Measurements from ENCODE around the gene CFAP69. TPM values are rescaled to one million over a fixed set of nuclear protein-coding genes. Genes with fewer than 3 reads are reported as not detected.

CFAP69 gene
- total and polyA plus RNA-seq, 2 experiments from 2014 or later = 4.9 to 7.9 TPM

DNA sequence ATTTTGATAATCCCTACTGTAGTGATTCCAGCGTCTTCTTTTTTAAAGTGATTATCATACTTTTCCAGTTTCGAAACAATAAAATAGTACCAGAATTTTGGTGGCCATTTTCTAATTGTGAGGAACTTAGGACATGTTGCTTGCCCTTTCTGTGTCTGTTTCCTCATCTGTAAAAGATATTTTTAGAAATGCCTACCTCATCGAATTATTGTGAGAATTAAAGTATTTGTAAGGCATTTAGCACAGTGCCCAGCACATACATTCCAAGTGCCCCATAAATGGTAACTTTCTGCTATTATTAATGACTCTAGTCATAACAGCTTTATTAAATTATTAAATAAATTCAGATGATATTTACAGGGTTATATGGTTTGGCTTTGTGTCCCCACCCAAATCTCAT is 3.7 kb downstream of the CFAP69 start:
- no peak overlapping the region for H3K27ac Mint-ChIP-seq

More for the DNA sequence above, 3.7 kb downstream of the CFAP69 start:
- H3K27me3 Mint-ChIP-seq (ENCODE audit: insufficient read depth, low read depth, poor library complexity) = peaks cover 6% of the 10 kb centered on the region
- no peaks in the 10 kb centered on the region; the same call in 1 of the 2 replicates for H4K20me1 ChIP-seq (replicated peaks; ENCODE audit: insufficient read depth)
- no peak overlapping the region for H3K4me3 Mint-ChIP-seq
- H3K4me3 ChIP-seq = no peak overlapping the region
- peaks cover 31% of the 10 kb centered on the region for H3K4me1 Mint-ChIP-seq
- 0 out of 2 replicates have a peak, but pooled peaks cover 4% of the 10 kb centered on the region for H3K79me2 ChIP-seq (replicated peaks; ENCODE audit: insufficient read depth)
- H3K4me2 ChIP-seq = no peak overlapping the region
- no peaks in the 10 kb centered on the region for H3F3A ChIP-seq (replicated peaks; ENCODE audit: low read depth)
- H3K27ac ChIP-seq (ENCODE audit: low read depth) = no peak overlapping the region
- no peaks in the 10 kb centered on the region for H3K9me2 ChIP-seq (ENCODE audit: insufficient read depth)
- no peak overlapping the region for H2AFZ ChIP-seq
- no peaks in the 10 kb centered on the region for H3K36me3 Mint-ChIP-seq (ENCODE audit: low read depth)
- TF ChIP-seq EZH2phosphoT487 (IDR thresholded peaks at IDR 0.05; ENCODE audit: unreplicated experiment) = no peak
- TF ChIP-seq, protein P1, sequence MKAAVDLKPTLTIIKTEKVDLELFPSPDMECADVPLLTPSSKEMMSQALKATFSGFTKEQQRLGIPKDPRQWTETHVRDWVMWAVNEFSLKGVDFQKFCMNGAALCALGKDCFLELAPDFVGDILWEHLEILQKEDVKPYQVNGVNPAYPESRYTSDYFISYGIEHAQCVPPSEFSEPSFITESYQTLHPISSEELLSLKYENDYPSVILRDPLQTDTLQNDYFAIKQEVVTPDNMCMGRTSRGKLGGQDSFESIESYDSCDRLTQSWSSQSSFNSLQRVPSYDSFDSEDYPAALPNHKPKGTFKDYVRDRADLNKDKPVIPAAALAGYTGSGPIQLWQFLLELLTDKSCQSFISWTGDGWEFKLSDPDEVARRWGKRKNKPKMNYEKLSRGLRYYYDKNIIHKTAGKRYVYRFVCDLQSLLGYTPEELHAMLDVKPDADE (IDR thresholded peaks at IDR 0.05) = no peak
- TF ChIP-seq CREB1 (CRISPR knock-in tag; IDR thresholded peaks at IDR 0.05; ENCODE audit: low read depth) = no peak
- TF ChIP-seq ZNF114 (CRISPR knock-in tag; IDR thresholded peaks at IDR 0.05) = no peak
- TF ChIP-seq, protein P2, sequence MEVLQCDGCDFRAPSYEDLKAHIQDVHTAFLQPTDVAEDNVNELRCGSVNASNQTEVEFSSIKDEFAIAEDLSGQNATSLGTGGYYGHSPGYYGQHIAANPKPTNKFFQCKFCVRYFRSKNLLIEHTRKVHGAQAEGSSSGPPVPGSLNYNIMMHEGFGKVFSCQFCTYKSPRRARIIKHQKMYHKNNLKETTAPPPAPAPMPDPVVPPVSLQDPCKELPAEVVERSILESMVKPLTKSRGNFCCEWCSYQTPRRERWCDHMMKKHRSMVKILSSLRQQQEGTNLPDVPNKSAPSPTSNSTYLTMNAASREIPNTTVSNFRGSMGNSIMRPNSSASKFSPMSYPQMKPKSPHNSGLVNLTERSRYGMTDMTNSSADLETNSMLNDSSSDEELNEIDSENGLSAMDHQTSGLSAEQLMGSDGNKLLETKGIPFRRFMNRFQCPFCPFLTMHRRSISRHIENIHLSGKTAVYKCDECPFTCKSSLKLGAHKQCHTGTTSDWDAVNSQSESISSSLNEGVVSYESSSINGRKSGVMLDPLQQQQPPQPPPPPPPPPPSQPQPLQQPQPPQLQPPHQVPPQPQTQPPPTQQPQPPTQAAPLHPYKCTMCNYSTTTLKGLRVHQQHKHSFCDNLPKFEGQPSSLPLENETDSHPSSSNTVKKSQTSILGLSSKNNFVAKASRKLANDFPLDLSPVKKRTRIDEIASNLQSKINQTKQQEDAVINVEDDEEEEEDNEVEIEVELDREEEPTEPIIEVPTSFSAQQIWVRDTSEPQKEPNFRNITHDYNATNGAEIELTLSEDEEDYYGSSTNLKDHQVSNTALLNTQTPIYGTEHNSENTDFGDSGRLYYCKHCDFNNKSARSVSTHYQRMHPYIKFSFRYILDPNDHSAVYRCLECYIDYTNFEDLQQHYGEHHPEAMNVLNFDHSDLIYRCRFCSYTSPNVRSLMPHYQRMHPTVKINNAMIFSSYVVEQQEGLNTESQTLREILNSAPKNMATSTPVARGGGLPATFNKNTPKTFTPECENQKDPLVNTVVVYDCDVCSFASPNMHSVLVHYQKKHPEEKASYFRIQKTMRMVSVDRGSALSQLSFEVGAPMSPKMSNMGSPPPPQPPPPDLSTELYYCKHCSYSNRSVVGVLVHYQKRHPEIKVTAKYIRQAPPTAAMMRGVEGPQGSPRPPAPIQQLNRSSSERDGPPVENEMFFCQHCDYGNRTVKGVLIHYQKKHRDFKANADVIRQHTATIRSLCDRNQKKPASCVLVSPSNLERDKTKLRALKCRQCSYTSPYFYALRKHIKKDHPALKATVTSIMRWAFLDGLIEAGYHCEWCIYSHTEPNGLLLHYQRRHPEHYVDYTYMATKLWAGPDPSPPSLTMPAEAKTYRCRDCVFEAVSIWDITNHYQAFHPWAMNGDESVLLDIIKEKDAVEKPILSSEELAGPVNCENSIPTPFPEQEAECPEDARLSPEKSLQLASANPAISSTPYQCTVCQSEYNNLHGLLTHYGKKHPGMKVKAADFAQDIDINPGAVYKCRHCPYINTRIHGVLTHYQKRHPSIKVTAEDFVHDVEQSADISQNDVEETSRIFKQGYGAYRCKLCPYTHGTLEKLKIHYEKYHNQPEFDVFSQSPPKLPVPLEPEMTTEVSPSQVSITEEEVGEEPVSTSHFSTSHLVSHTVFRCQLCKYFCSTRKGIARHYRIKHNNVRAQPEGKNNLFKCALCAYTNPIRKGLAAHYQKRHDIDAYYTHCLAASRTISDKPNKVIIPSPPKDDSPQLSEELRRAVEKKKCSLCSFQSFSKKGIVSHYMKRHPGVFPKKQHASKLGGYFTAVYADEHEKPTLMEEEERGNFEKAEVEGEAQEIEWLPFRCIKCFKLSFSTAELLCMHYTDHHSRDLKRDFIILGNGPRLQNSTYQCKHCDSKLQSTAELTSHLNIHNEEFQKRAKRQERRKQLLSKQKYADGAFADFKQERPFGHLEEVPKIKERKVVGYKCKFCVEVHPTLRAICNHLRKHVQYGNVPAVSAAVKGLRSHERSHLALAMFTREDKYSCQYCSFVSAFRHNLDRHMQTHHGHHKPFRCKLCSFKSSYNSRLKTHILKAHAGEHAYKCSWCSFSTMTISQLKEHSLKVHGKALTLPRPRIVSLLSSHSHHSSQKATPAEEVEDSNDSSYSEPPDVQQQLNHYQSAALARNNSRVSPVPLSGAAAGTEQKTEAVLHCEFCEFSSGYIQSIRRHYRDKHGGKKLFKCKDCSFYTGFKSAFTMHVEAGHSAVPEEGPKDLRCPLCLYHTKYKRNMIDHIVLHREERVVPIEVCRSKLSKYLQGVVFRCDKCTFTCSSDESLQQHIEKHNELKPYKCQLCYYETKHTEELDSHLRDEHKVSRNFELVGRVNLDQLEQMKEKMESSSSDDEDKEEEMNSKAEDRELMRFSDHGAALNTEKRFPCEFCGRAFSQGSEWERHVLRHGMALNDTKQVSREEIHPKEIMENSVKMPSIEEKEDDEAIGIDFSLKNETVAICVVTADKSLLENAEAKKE (CRISPR knock-in tag; IDR thresholded peaks at IDR 0.05) = no peak
- no peak for TF ChIP-seq POLR2AphosphoS5 (IDR thresholded peaks at IDR 0.05; ENCODE audit: low read depth)
- no peak for TF ChIP-seq JUNB (IDR thresholded peaks at IDR 0.05; ENCODE audit: unreplicated experiment)
- no peak for TF ChIP-seq STAT1 (IDR thresholded peaks at IDR 0.05; ENCODE audit: unreplicated experiment)
- TF ChIP-seq, protein P3, sequence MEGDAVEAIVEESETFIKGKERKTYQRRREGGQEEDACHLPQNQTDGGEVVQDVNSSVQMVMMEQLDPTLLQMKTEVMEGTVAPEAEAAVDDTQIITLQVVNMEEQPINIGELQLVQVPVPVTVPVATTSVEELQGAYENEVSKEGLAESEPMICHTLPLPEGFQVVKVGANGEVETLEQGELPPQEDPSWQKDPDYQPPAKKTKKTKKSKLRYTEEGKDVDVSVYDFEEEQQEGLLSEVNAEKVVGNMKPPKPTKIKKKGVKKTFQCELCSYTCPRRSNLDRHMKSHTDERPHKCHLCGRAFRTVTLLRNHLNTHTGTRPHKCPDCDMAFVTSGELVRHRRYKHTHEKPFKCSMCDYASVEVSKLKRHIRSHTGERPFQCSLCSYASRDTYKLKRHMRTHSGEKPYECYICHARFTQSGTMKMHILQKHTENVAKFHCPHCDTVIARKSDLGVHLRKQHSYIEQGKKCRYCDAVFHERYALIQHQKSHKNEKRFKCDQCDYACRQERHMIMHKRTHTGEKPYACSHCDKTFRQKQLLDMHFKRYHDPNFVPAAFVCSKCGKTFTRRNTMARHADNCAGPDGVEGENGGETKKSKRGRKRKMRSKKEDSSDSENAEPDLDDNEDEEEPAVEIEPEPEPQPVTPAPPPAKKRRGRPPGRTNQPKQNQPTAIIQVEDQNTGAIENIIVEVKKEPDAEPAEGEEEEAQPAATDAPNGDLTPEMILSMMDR (conservative IDR thresholded peaks at IDR 0.05; ENCODE audit: low read depth in 2 of 2) = no peak
- TF ChIP-seq, protein P4, sequence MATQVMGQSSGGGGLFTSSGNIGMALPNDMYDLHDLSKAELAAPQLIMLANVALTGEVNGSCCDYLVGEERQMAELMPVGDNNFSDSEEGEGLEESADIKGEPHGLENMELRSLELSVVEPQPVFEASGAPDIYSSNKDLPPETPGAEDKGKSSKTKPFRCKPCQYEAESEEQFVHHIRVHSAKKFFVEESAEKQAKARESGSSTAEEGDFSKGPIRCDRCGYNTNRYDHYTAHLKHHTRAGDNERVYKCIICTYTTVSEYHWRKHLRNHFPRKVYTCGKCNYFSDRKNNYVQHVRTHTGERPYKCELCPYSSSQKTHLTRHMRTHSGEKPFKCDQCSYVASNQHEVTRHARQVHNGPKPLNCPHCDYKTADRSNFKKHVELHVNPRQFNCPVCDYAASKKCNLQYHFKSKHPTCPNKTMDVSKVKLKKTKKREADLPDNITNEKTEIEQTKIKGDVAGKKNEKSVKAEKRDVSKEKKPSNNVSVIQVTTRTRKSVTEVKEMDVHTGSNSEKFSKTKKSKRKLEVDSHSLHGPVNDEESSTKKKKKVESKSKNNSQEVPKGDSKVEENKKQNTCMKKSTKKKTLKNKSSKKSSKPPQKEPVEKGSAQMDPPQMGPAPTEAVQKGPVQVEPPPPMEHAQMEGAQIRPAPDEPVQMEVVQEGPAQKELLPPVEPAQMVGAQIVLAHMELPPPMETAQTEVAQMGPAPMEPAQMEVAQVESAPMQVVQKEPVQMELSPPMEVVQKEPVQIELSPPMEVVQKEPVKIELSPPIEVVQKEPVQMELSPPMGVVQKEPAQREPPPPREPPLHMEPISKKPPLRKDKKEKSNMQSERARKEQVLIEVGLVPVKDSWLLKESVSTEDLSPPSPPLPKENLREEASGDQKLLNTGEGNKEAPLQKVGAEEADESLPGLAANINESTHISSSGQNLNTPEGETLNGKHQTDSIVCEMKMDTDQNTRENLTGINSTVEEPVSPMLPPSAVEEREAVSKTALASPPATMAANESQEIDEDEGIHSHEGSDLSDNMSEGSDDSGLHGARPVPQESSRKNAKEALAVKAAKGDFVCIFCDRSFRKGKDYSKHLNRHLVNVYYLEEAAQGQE (IDR thresholded peaks at IDR 0.05; ENCODE audit: unreplicated experiment) = no peak
- no peak for TF ChIP-seq ZNF331 (CRISPR knock-in tag; IDR thresholded peaks at IDR 0.05; ENCODE audit: low read depth)
- no peak for TF ChIP-seq NANOG (IDR thresholded peaks at IDR 0.05; ENCODE audit: borderline replicate concordance)
- no peak for TF ChIP-seq EZH2 (IDR thresholded peaks at IDR 0.05; ENCODE audit: low read depth, unreplicated experiment)
- DNase-seq (ENCODE audit: low spot score) (no peak), ATAC-seq (no peak)
- H3K36me3 ChIP-seq (ENCODE audit: insufficient read depth) = no peaks in the 10 kb centered on the region
- H3K9me3 Mint-ChIP-seq = no peaks in the 10 kb centered on the region; the same call in 2 of the 3 replicates
- H3K4me1 ChIP-seq (ENCODE audit: insufficient read depth) = peaks cover 17% of the 10 kb centered on the region
- peaks cover 20% of the 10 kb centered on the region for H3K27me3 ChIP-seq (ENCODE audit: insufficient read depth)

Data from GM23338 (cell line).